BLaER1 treated with 17β-estradiol and CSF1 and Interleukin-3, amounts not matched to agents 10 nM and 100 nM (cell line): ENCODE measurements around the gene PITPNM3.
A peak's percentile ranks its signal among the peaks of the same experiment; 100 is the strongest.

Experiments
- H3K27ac ChIP-seq, 11 experiments: shearing (Covaris generic); formaldehyde crosslinking; 2 replicates each; pipeline ENCODE4 v1.8.1; 2022
- H3K27me3 ChIP-seq, 11 experiments: shearing (Covaris generic); formaldehyde crosslinking; 2 replicates each; pipeline ENCODE4 v1.8.1; 2022
- H3K36me3 ChIP-seq, 11 experiments: shearing (Covaris generic); formaldehyde crosslinking; 2 replicates each; pipeline ENCODE4 v1.8.1; 2022
- H3K4me1 ChIP-seq, 10 experiments: shearing (Covaris generic); formaldehyde crosslinking; 2 replicates each; pipeline ENCODE4 v1.8.1; 2022
- H3K4me2 ChIP-seq, 11 experiments: shearing (Covaris generic); formaldehyde crosslinking; 2 replicates each; pipeline ENCODE4 v1.8.1; 2022
- H3K4me3 ChIP-seq, 10 experiments: shearing (Covaris generic); formaldehyde crosslinking; 2 replicates each; pipeline ENCODE4 v1.8.1; 2022
- H3K9ac ChIP-seq, 11 experiments: shearing (Covaris generic); formaldehyde crosslinking; 2 replicates each; pipeline ENCODE4 v1.8.1; 2022
- H3K9me3 ChIP-seq, 11 experiments: shearing (Covaris generic); formaldehyde crosslinking; replicated peaks in 1 of 11; 2 replicates each; pipeline ENCODE4 v1.8.1; 2022
- H4K20me1 ChIP-seq, 11 experiments: shearing (Covaris generic); formaldehyde crosslinking; 2 replicates each; pipeline ENCODE4 v1.8.1; 2022
- Cebpa-rat ChIP-seq, 11 experiments: shearing (Covaris generic); IDR thresholded peaks; 2 replicates each; pipeline ENCODE4 v1.8.1; 2022

The PITPNM3 gene

DNA sequence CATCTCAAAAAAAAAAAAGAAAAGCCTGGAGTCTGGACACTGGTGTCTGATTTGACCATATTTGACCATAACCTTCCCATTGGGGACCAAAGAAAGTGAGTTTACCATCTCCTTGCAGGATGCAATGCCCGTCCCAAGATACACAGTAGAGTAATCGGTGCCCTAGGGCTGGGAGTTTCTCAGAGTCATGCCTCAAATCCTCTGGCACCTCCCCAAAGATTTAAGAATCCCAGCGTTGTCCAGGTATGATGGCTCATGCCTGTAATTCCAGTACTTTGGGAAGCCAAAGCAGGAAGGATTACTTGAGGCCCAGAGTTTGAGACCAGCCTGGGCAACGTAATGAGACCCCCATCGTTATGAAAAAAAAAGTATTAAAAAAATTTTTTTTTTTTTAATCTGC, 5.0 kb downstream of the PITPNM3 start:
- peaks cover 37 to 52% (median 45%) of the 10 kb centered on the region in 10 experiments for H3K4me1 ChIP-seq
- H3K27ac ChIP-seq, result no peak overlapping the region
- H3K9ac ChIP-seq, result no peak overlapping the region
- no peaks in the 10 kb centered on the region for H3K9me3 ChIP-seq
- no peaks in the 10 kb centered on the region for H3K36me3 ChIP-seq
- H4K20me1 ChIP-seq, result peaks cover 0 to 49% (median 20%) of the 10 kb centered on the region in 11 experiments; a peak in 17 of 22 replicates
- TF ChIP-seq Cebpa-rat (IDR thresholded peaks at IDR 0.05), result no peak
- H3K4me2 ChIP-seq, result peak overlapping the region in 1 of 11 experiments; percentile 18; a peak in 1 of 22 replicates
- peaks cover 36 to 52% (median 47%) of the 10 kb centered on the region in 11 experiments for H3K27me3 ChIP-seq
- H3K4me3 ChIP-seq, result no peak overlapping the region

DNA sequence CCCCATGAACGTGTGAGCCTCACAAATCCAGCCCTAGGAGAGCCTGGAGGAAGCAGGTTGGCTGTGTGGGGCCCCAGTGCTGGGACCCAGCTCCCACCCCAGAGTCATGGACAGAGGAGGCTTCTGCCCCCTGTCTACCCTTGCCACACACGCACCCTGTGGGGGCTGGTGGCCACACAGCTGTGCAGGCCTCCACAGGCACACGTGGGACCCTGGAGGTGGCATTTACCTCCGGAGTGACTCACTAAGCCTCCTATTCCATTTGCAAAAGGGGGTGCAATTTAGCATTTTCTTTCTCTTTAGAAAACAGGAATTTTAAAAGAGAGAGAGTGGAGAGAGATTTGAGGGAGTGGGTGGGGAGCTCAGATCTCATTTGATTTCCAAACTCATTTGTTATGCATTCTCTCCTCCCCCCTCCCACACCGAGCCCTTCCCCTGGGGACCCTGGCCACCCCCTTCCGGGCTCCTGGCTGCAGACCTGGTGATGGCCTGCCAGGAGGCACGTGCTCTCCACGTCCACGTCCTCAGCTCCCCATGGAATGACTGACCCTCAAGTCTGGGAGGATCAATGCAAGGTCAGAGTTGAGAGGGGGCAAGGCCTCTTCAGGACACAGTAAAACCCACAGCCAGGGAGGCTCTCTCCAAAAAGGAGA, 6.8 kb downstream of the PITPNM3 start:
- no peaks in the 10 kb centered on the region for H3K9me3 ChIP-seq
- peak overlapping the region; percentile 71 to 95 (median 84); a peak in 21 of 22 replicates for H3K4me2 ChIP-seq
- H3K4me1 ChIP-seq, result peaks cover 22 to 56% (median 48%) of the 10 kb centered on the region in 10 experiments
- no peak overlapping the region for H3K4me3 ChIP-seq
- peak overlapping the region in 1 of 11 experiments; percentile 4; a peak in 1 of 22 replicates for H3K9ac ChIP-seq
- no peak for TF ChIP-seq Cebpa-rat (IDR thresholded peaks at IDR 0.05)
- H3K27me3 ChIP-seq, result peaks cover 18 to 40% (median 28%) of the 10 kb centered on the region in 11 experiments
- peaks cover 0 to 37% (median 4%) of the 10 kb centered on the region in 11 experiments; a peak in 12 of 22 replicates for H4K20me1 ChIP-seq
- no peaks in the 10 kb centered on the region for H3K36me3 ChIP-seq
- H3K27ac ChIP-seq, result no peak overlapping the region

DNA sequence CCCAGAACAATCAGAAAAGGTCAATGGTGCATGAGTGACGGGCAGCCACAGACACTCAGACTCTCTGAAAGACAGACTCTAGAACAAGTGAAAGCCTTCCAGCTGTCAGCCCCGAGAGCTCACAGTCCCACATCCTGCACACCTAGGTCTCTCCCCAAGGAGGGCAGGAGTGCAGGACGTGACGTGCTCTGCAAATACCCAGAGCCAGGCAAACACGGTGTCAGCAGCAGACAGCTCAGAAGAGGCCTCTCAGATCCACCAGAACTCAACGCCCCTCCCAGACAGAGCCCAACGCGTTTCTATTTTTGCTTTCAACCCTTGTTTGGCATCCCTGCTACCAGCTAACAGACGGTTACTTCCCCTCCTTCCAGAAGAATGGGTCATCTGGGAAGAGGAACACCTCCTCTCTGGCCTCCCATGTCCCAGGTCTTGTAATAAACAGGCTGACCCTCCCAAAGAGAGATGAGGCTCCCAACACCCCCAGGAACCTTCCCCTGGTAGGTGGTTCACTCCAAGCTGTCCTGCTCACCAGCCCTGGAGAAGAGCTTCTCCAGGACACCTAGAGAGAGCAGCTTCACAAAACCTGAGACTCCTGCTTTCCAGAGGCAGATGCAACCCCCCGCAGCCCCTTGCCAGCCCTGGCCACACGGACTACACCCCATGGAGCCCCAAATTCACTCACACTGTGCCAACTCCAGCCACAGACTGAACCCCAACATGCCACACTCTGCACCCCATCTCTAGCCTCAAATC, 7.6 kb downstream of the PITPNM3 start:
- no peaks in the 10 kb centered on the region for H3K36me3 ChIP-seq
- TF ChIP-seq Cebpa-rat (IDR thresholded peaks at IDR 0.05), result no peak
- peaks cover 22 to 64% (median 56%) of the 10 kb centered on the region in 10 experiments for H3K4me1 ChIP-seq
- peak overlapping the region in 1 of 11 experiments; percentile 4; a peak in 1 of 22 replicates for H3K9ac ChIP-seq
- no peak overlapping the region for H3K27ac ChIP-seq
- H3K4me2 ChIP-seq, result peak overlapping the region; percentile 71 to 95 (median 84)
- H3K9me3 ChIP-seq, result no peaks in the 10 kb centered on the region
- 0 out of 20 replicates have a peak overlapping the region, but pooled peaks of 2 of the 10 experiments have one; percentile 18 to 32 for H3K4me3 ChIP-seq
- peaks cover 0 to 40% (median 0%) of the 10 kb centered on the region in 11 experiments; a peak in 4 of 22 replicates for H4K20me1 ChIP-seq
- H3K27me3 ChIP-seq, result peaks cover 10 to 32% (median 21%) of the 10 kb centered on the region in 11 experiments

DNA sequence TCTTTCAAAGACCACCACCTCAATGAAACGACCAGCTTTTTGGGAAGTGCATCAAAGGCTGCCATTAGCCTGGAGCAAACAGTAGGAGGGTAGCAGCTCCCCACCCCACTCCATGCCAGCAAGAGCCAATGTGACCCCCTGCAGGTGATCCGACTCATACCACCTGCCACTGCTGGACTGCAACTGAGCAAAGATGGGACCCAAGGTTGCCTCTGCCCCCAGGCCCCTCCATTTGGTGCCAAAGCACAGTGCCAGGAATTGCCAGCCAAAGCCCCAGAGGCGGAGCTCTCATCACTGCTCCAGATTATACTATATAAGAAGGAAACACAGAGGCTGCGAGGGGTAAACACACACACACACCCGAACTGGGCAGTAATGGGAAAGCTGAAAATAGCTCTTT, 8.3 kb downstream of the PITPNM3 start:
- Histone ChIP-seq H3K4me1 (peaks cover 22 to 71% (median 63%) of the 10 kb centered on the region in 10 experiments), H4K20me1 (peaks cover 0 to 40% (median 0%) of the 10 kb centered on the region in 11 experiments; a peak in 2 of 22 replicates), H3K27me3 (peaks cover 3 to 25% (median 14%) of the 10 kb centered on the region in 11 experiments; a peak in 19 of 22 replicates), H3K4me3 (peak overlapping the region in 2 of 10 experiments; percentile 18 to 32; a peak in 1 of 20 replicates), H3K27ac (no peak overlapping the region), H3K9ac (no peak overlapping the region), H3K9me3 (no peaks in the 10 kb centered on the region), H3K4me2 (peak overlapping the region; percentile 71 to 95 (median 84)), H3K36me3 (no peaks in the 10 kb centered on the region)
- TF ChIP-seq Cebpa-rat (IDR thresholded peaks at IDR 0.05), result no peak

DNA sequence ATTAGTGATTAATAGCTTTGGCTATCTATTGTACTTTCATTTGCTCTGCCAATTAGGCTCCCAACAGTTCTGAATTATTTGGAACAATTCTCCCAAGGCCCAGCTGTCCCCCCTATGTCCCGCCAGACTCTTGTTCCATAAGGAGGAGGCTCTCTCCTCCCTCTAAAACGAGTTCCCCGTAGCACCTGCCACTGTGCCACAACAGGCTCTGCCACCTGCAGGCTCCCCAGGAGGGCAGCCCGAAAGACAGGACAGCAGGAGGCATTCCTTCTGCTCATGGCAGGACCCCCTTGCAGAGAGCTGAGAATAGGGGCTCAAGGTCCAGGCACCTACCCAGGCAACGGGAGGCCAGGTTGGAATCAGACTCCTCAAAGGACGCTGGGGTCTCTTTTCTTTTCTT, 9.0 kb downstream of the PITPNM3 start:
- no peak for TF ChIP-seq Cebpa-rat (IDR thresholded peaks at IDR 0.05)
- Histone ChIP-seq H3K9ac (no peak overlapping the region), H3K27ac (no peak overlapping the region), H4K20me1 (peaks cover 0 to 40% (median 0%) of the 10 kb centered on the region in 11 experiments; a peak in 2 of 22 replicates), H3K4me1 (peaks cover 22 to 73% (median 65%) of the 10 kb centered on the region in 10 experiments), H3K4me2 (peak overlapping the region; percentile 71 to 95 (median 84); a peak in 21 of 22 replicates), H3K4me3 (no peak overlapping the region), H3K27me3 (peaks cover 0 to 20% (median 7%) of the 10 kb centered on the region in 11 experiments; a peak in 12 of 22 replicates), H3K9me3 (no peaks in the 10 kb centered on the region), H3K36me3 (no peaks in the 10 kb centered on the region)

DNA sequence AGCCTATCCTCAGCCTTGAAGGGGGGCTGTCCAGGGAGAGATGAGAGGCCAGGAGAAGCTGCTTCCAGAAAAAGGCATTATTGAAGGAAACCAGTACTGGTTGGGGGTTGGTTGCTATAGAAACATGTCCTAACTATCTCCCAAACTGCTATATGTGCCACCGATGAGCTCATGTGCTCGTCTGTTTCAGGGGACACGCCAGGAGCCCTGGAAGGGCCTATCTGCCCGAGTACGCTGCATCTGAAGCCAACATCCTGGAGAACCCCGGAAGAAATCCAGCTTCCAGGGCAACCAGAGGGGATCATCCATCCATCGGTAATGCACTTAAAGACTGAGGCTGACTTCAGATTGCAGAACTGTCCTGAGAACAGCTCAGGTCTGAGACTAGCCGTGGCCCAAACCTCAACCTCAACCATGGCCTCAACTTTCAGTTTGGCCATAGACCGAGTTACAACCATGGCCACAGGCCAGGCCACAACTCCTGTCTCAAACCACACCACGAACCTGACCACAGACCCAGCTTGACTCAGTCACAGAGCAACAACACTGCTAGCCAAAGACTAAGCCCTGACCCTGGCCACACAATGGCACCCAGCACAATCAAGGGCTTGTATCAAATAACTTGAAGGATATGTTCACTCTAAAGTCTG, 10.2 kb downstream of the PITPNM3 start:
- Histone ChIP-seq H3K27ac (no peak overlapping the region), H3K9me3 (no peaks in the 10 kb centered on the region), H3K9ac (no peak overlapping the region), H3K4me2 (peak overlapping the region in 9 of 11 experiments; percentile 2 to 69 (median 56); a peak in 16 of 22 replicates), H3K4me3 (no peak overlapping the region), H3K36me3 (no peaks in the 10 kb centered on the region), H3K4me1 (peaks cover 22 to 71% (median 65%) of the 10 kb centered on the region in 10 experiments), H3K27me3 (peaks cover 0 to 13% (median 0%) of the 10 kb centered on the region in 11 experiments; a peak in 1 of 22 replicates), H4K20me1 (peaks cover 0 to 32% (median 0%) of the 10 kb centered on the region in 11 experiments; a peak in 2 of 22 replicates)
- TF ChIP-seq Cebpa-rat (IDR thresholded peaks at IDR 0.05), result no peak

DNA sequence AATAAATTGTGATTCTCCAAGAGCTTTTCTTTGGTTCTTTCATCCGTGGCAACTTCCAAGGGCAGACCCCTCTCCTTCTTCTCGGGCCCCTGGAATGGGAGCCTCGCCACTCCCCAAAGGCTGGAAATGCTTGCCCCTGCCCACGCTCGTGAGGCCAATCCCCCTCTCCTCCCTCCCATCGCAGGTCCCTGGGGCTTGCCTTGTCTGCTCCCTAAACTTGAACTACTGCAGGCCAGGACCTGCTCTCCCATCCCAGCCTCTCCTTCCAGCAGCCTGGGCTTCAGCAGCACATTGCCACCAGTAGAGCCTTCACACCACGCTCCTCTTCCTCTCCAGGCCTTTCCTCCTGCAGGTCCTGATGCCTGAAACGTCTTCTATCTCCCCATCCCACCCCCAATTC, 11.1 kb downstream of the PITPNM3 start:
- peaks cover 0 to 13% (median 0%) of the 10 kb centered on the region in 11 experiments; a peak in 1 of 22 replicates for H3K27me3 ChIP-seq
- H4K20me1 ChIP-seq, result peaks cover 0 to 32% (median 0%) of the 10 kb centered on the region in 11 experiments; a peak in 2 of 22 replicates
- H3K27ac ChIP-seq, result no peak overlapping the region
- no peak overlapping the region for H3K9ac ChIP-seq
- no peaks in the 10 kb centered on the region for H3K36me3 ChIP-seq
- H3K4me2 ChIP-seq, result peak overlapping the region in 8 of 11 experiments; percentile 42 to 69 (median 58); a peak in 14 of 22 replicates
- no peak overlapping the region for H3K4me3 ChIP-seq
- 0 out of 22 replicates have a peak, but pooled peaks cover 0 to under 1% (median 0%) of the 10 kb centered on the region in 11 experiments for H3K9me3 ChIP-seq
- no peak for TF ChIP-seq Cebpa-rat (IDR thresholded peaks at IDR 0.05)
- peaks cover 22 to 71% (median 65%) of the 10 kb centered on the region in 10 experiments for H3K4me1 ChIP-seq

DNA sequence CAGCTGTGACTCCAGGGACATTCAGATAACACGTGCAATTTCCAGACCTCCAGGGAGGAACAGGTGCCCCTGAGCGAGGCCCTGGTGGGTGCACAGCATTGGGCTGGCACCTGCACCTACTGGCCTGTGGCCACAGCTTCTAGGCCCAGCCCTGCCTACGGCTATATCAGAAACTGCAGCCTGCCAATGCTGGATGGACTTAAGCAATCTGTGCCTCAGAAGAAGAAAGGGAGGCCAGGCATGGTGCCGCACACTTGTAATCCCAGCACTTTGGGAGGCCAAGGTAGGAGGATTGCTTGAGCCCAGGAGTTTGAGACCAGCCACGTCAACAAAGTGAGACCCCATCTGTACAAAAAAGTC, 12.4 kb downstream of the PITPNM3 start:
- TF ChIP-seq Cebpa-rat (IDR thresholded peaks at IDR 0.05), result no peak
- Histone ChIP-seq H3K4me3 (no peak overlapping the region), H3K4me1 (peaks cover 18 to 59% (median 55%) of the 10 kb centered on the region in 10 experiments), H4K20me1 (peaks cover 0 to 22% (median 0%) of the 10 kb centered on the region in 11 experiments; a peak in 1 of 22 replicates), H3K27me3 (peaks cover 0 to 13% (median 0%) of the 10 kb centered on the region in 11 experiments; a peak in 1 of 22 replicates), H3K27ac (no peak overlapping the region), H3K9me3 (peaks cover 8 to 14% (median 11%) of the 10 kb centered on the region in 11 experiments; a peak in 21 of 22 replicates), H3K36me3 (no peaks in the 10 kb centered on the region), H3K9ac (no peak overlapping the region), H3K4me2 (peak overlapping the region in 9 of 11 experiments; percentile 6 to 69 (median 56); a peak in 16 of 22 replicates)
